Natural killer cell (primary cell): Measurements from ENCODE around the gene BGN. TPM values are rescaled to one million over a fixed set of nuclear protein-coding genes. Genes with fewer than 3 reads are reported as not detected.

Experiments used
- ATAC-seq, 3 donors: fragments of 150-1000 bp in 2 of 3; fragments of 200-7000 bp in 1 of 3; cut with Tn5 transposase; 1 replicate in 1 of 3; 2 replicates in 2 of 3; pipeline ENCODE4 v1.10.0; 2021; ENCODE audit warnings: mild to moderate bottlenecking in 2 of 3, moderate library complexity in 2 of 3
- DNase-seq, 2 donors: peaks; one replicate each; pipeline versions ENCODE4 v3.0.0 to v3.0.0-alpha.2; 2013 to 2021; ENCODE audit warnings: mixed read lengths in 1 of 2
- H3K27ac ChIP-seq: one replicate; pipeline ENCODE4 v1.5.1; 2013; ENCODE audit warnings: mild to moderate bottlenecking, low read length
- H3K27me3 ChIP-seq: one replicate; pipeline ENCODE4 v1.6.1; 2013; ENCODE audit warnings: low read length; ENCODE audit not compliant: control insufficient read depth, insufficient read depth
- H3K36me3 ChIP-seq: one replicate; pipeline ENCODE4 v1.6.1; 2013; ENCODE audit warnings: low read length; ENCODE audit not compliant: control insufficient read depth, insufficient read depth
- H3K4me1 ChIP-seq: one replicate; pipeline ENCODE4 v1.6.1; 2013; ENCODE audit warnings: low read length; ENCODE audit not compliant: control insufficient read depth, insufficient read depth
- H3K4me3 ChIP-seq: one replicate; pipeline ENCODE4 v1.5.1; 2013; ENCODE audit warnings: low read length
- H3K9me3 ChIP-seq: one replicate; pipeline ENCODE4 v1.6.1; 2013; ENCODE audit warnings: low read length; ENCODE audit not compliant: control insufficient read depth, insufficient read depth
- H3K27ac Mint-ChIP-seq, 2 donors: one replicate each; pipeline ENCODE4 v1.8.0; 2022; ENCODE audit warnings: mild to moderate bottlenecking in 2 of 2, mixed read lengths in 2 of 2, moderate library complexity in 1 of 2
- H3K27me3 Mint-ChIP-seq, 2 donors: one replicate each; pipeline ENCODE4 v1.8.0; 2022; ENCODE audit warnings: low read depth in 2 of 2, mixed read lengths in 2 of 2
- H3K36me3 Mint-ChIP-seq: one replicate; pipeline ENCODE4 v1.8.0; 2022; ENCODE audit warnings: mixed read lengths
- H3K4me1 Mint-ChIP-seq, 2 donors: one replicate each; pipeline ENCODE4 v1.8.0; 2022; ENCODE audit warnings: mixed read lengths in 2 of 2
- H3K4me3 Mint-ChIP-seq: one replicate; pipeline ENCODE4 v1.8.0; 2022; ENCODE audit warnings: mild to moderate bottlenecking, moderate library complexity, mixed read lengths
- H3K9me3 Mint-ChIP-seq, 2 donors: one replicate each; pipeline ENCODE4 v1.8.0; 2022; ENCODE audit warnings: mixed read lengths in 2 of 2
- CTCF ChIP-seq: fragments of 200-600 bp; IDR thresholded peaks from one replicate; pipeline ENCODE4 v1.8.0; 2022; ENCODE audit warnings: antibody characterized with exemption
- WGBS: methylation state at CpG from one replicate; pipeline ENCODE4 v1.1.7; 2013; ENCODE audit warnings: missing lambda C conversion rate; ENCODE audit not compliant: insufficient coverage; 5-methylcytosine and 5-hydroxymethylcytosine counted together
- intact Hi-C: fragments of 100-400 bp; cut with micrococcal nuclease; formaldehyde crosslinking; loops from one replicate; pipeline ENCODE4 v1.14.2; 2022
- total RNA-seq, 4 donors: library from RNA; stranded (reverse); fragments of 120-200 nt in 1 of 4; gene quantifications; one replicate each; pipeline versions ENCODE4 v1.2.3 to v1.2.4, GENCODE V29; 2013 to 2022

The BGN gene
- total RNA-seq, 3 donors from 2014 or later (not counting 1 experiment from before 2014, with no cell fraction given): not detected

GRCh38 chrX:153492543-153492942 is 2.2 kb upstream of the BGN start:
- no peak overlapping the region for H3K27ac ChIP-seq
- H3K9me3 Mint-ChIP-seq: no peaks in the 10 kb centered on the region
- H3K27ac Mint-ChIP-seq: no peak overlapping the region
- no peak for TF ChIP-seq CTCF
- H3K27me3 ChIP-seq: no peaks in the 10 kb centered on the region
- H3K27me3 Mint-ChIP-seq: peaks cover 0 to 2% of the 10 kb centered on the region in 2 donors
- no peaks in the 10 kb centered on the region for H3K36me3 ChIP-seq
- no peak for ATAC-seq
- 96% methylated on average over 10 of the region's 12 CpGs for WGBS
- H3K4me1 ChIP-seq: peaks cover 4% of the 10 kb centered on the region
- H3K9me3 ChIP-seq: no peaks in the 10 kb centered on the region
- intact Hi-C loops: no loop called here
- no peak overlapping the region for H3K4me3 ChIP-seq
- H3K36me3 Mint-ChIP-seq: no peaks in the 10 kb centered on the region
- no peak overlapping the region for H3K4me3 Mint-ChIP-seq
- H3K4me1 Mint-ChIP-seq: peaks cover 0 to 3% of the 10 kb centered on the region in 2 donors
- no peak for DNase-seq

GRCh38 chrX:153493085-153493484 is 1.7 kb upstream of the BGN start:
- 86% methylated on average over 5 of the region's 11 CpGs for WGBS
- H3K27me3 ChIP-seq: no peaks in the 10 kb centered on the region
- Mint-ChIP-seq H3K9me3 (no peaks in the 10 kb centered on the region), H3K4me1 (peaks cover 0 to 3% of the 10 kb centered on the region in 2 donors), H3K27ac (no peak overlapping the region), H3K4me3 (no peak overlapping the region), H3K36me3 (no peaks in the 10 kb centered on the region), H3K27me3 (peaks cover 0 to 2% of the 10 kb centered on the region in 2 donors)
- ATAC-seq: no peak
- no peak overlapping the region for H3K27ac ChIP-seq
- H3K9me3 ChIP-seq: no peaks in the 10 kb centered on the region
- DNase-seq: no peak
- intact Hi-C loops: no loop called here
- no peak overlapping the region for H3K4me3 ChIP-seq
- no peak for TF ChIP-seq CTCF
- H3K4me1 ChIP-seq: peaks cover 4% of the 10 kb centered on the region
- H3K36me3 ChIP-seq: no peaks in the 10 kb centered on the region

DNA sequence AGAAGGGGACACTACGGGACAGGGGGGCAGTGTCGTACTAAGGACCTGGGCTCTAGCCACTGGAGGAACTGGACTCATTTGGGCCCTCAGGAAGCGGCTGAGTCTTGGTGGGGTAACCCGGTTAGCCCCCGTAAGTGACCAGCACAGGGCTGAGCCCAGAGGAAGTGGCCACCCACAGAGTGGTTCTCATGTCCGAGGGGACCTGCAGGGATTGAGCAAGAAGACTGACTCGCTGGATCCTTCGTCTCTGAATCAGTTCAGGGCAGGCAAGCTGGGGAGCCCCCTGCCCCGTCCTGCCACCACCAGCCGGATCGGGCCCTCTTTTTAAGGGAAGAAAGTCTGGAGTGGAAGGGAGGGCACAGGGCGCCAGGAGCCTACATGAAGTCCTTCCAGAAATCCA is 719 bp upstream of the BGN start:
- Histone ChIP-seq H3K4me3 (no peak overlapping the region), H3K9me3 (no peaks in the 10 kb centered on the region), H3K27me3 (no peaks in the 10 kb centered on the region), H3K4me1 (no peaks in the 10 kb centered on the region), H3K36me3 (no peaks in the 10 kb centered on the region), H3K27ac (no peak overlapping the region)
- ATAC-seq (no peak), DNase-seq (no peak)
- Mint-ChIP-seq H3K4me1 (peaks cover 0 to 3% of the 10 kb centered on the region in 2 donors), H3K4me3 (no peak overlapping the region), H3K27me3 (peaks cover 0 to 2% of the 10 kb centered on the region in 2 donors), H3K9me3 (no peaks in the 10 kb centered on the region), H3K36me3 (no peaks in the 10 kb centered on the region), H3K27ac (no peak overlapping the region)
- intact Hi-C loops: no loop called here
- TF ChIP-seq CTCF: no peak
- WGBS: 75% methylated on average over 8 of the region's 12 CpGs

DNA sequence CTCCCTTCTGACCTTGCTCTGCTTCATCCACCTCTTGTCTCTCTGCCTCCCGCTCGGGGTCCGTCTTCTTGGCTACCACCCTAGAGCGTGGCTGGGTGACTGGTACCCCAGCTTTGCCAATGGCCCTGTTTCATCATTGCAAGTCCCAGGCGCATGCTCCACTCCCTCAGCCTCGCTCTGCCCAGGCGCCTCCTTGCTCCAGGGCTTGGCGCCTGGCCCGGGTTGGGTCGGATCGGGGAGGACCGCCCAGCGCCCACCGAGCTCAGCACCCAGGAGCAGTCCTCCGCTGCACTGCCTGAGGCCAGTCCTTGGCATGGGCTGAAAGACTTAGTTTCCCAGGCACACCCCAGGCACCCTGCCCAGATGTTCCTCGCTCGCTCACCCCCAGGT is 577 bp downstream of the BGN start:
- peaks cover 0 to 2% of the 10 kb centered on the region in 2 donors for H3K27me3 Mint-ChIP-seq
- H3K4me3 Mint-ChIP-seq: no peak overlapping the region
- peaks cover 0 to 3% of the 10 kb centered on the region in 2 donors for H3K4me1 Mint-ChIP-seq
- no peaks in the 10 kb centered on the region for H3K9me3 Mint-ChIP-seq
- 51% methylated on average over 17 of the region's 17 CpGs for whole genome bisulfite sequencing
- intact Hi-C loops: no loop called here
- no peak overlapping the region for H3K4me3 ChIP-seq
- no peak overlapping the region for H3K27ac Mint-ChIP-seq
- H3K27ac ChIP-seq: no peak overlapping the region
- no peaks in the 10 kb centered on the region for H3K36me3 ChIP-seq
- no peak for TF ChIP-seq CTCF
- no peaks in the 10 kb centered on the region for H3K9me3 ChIP-seq
- DNase-seq (no peak), ATAC-seq (peak in 1 of 3 donors; percentile 8)
- no peaks in the 10 kb centered on the region for H3K27me3 ChIP-seq
- no peaks in the 10 kb centered on the region for H3K36me3 Mint-ChIP-seq
- H3K4me1 ChIP-seq: no peaks in the 10 kb centered on the region
